ENCODE results near the gene FLVCR2.
"Not testable (repeated sequence)": the region's sequence is repeated elsewhere in the genome, so short reads cannot be mapped to it uniquely, and the experiment has no call there.

Gene FLVCR2

GRCh38 chr14:75662966-75663365 lies 84.5 kb downstream of the FLVCR2 start:
- no peak for DNase-seq (ENCODE audit: low read depth)

GRCh38 chr14:75667099-75667765 lies 88.8 kb downstream of the FLVCR2 start:
- no peak for DNase-seq (ENCODE audit: low read depth)

- DNase-seq (ENCODE audit: low read depth), result no peak
Measured at GRCh38 chr14:75672605-75673192, 94.3 kb downstream of the FLVCR2 start.

GRCh38 chr14:75673345-75674035 lies 95.1 kb downstream of the FLVCR2 start:
- no peak for DNase-seq (ENCODE audit: low read depth)

- no peak for DNase-seq (ENCODE audit: low read depth)
Measured at GRCh38 chr14:75675265-75675960, 97.0 kb downstream of the FLVCR2 start.

- no peak for DNase-seq (ENCODE audit: low read depth)
Measured at GRCh38 chr14:75685910-75686309, 107.5 kb downstream of the FLVCR2 start.

GRCh38 chr14:75689012-75689411 lies 110.6 kb downstream of the FLVCR2 start:
- peak; percentile 53 for DNase-seq (ENCODE audit: low read depth)

GRCh38 chr14:75690010-75690409 lies 111.6 kb downstream of the FLVCR2 start:
- DNase-seq (ENCODE audit: low read depth), result no peak

GRCh38 chr14:75695025-75695424 lies 116.6 kb downstream of the FLVCR2 start:
- DNase-seq (ENCODE audit: low read depth), result not testable (repeated sequence)

GRCh38 chr14:75697386-75697785 lies 119.0 kb downstream of the FLVCR2 start:
- no peak for DNase-seq (ENCODE audit: low read depth)

Measured in GM04503 (cell line).